Hematopoietic multipotent progenitor cell (in vitro differentiated cells): ENCODE data around the gene KCNK17. TPM values are rescaled to one million over a fixed set of nuclear protein-coding genes. Genes with fewer than 3 reads are reported as not detected.

Source experiments
- DNase-seq, 3 donors: peaks; one replicate each; pipeline ENCODE4 v3.0.0-alpha.2; 2011 to 2015; ENCODE audit warnings: low read depth in 2 of 3, low spot score in 2 of 3
- total RNA-seq: library from RNA; depleted of rRNA; stranded (reverse); fragments of >200 nt; gene quantifications from one replicate; pipeline ENCODE4 v1.2.3, GENCODE V29; 2012

KCNK17 gene
- total RNA-seq, 1 donor: 18.0 TPM

DNA sequence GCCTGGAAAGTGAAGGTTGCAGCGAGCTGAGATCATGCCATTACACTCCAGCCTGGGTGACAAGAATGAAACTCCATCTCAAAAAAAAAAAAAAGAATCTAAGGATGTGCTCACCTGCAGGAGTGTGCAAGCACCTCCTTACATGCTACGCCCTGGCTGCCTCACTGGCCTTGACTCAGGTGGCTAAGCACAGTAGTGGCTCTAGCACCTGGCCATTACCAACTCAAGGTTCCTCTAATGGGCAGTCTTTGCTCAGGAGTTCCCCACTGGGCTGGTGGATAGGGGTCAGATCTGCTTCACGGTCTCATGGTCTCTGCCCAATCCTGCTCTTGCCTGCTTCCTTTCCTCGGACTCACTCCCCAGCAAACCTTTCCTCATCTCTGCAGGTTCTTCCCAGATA is 39.7 kb downstream of the KCNK17 start:
- DNase-seq: no peak

GRCh38 chr6:39273406-39273821 is 40.8 kb downstream of the KCNK17 start:
- no peak for DNase-seq

DNA sequence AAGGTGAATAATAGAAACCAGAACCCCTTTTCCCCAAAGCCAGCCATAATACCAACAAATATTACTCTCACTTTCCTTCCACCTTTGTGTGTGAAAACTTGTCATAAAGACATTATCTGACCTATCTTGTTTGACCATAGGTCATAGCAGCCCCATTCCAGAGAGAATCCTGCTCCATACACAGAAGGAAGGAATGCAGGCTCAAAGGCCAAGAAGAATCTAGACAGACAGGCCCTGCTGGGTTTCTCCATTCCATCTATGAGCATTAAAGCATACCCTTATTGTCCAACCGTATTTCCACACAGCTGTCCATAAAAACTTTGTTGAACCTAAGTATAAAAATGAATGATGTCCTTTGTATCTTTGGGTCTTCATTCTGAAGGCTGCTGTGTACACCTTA is 44.3 kb downstream of the KCNK17 start:
- DNase-seq: no peak

- no peak for DNase-seq
Observed at GRCh38 chr6:39268721-39269120, 45.5 kb downstream of the KCNK17 start.

DNA sequence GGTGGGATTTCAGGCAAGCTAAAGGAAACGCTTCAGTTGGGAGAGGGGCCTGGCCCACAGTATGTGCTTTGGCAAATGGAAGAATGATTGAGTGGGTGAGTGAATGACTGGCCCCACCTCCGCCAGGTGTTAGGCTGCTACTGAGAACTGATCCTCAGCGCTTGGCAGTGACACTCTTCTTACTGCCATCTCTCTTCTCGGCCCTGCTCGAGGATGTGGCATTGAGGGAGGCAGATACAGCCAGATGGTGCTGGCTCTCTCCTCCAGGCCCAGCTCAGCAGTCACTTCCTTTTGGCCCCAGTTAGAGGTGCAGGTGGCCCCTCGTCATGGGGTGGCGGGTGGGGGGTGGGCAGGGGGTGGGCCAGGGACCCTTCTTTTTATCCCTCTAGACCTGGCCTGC is 46.0 kb downstream of the KCNK17 start:
- DNase-seq: no peak

- no peak for DNase-seq
Observed at GRCh38 chr6:39266782-39267355, 47.4 kb downstream of the KCNK17 start.

GRCh38 chr6:39266375-39266774 is 47.8 kb downstream of the KCNK17 start:
- no peak for DNase-seq

DNA sequence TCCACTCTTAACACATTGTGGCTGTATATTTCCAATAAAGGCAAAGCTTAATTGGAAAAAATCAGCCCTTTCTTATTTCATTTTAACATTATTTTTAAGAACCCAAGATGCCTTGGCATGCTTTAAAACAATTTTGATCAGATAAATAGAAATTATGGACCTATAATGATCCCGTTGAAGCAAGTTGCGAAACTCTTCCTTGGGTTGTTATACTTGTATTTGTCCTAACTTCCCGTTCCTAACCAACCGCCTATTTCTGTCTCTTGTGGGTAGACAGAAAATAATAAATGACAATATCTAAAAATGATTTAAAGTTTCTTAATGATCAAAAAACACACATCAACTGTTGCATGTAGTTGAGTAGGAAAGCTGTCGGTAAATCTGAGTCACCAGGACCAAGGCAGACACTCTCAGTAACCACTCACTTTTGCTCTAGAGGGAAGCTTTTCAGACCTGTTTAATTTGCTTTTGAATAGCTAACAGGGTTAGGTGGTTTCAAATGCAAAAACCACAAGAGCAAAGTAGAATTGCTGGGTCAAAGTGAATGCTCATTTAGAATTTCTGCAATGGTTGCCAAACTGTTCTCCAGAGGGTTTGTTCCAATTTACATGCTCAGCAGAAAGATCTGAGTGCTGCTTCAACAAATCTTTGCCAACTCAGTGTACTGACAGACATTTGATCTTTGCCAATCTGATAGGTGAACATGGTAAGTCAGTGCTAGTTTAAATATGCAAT is 50.7 kb downstream of the KCNK17 start:
- peak in 2 of 3 donors; percentile 48 to 62 for DNase-seq

DNA sequence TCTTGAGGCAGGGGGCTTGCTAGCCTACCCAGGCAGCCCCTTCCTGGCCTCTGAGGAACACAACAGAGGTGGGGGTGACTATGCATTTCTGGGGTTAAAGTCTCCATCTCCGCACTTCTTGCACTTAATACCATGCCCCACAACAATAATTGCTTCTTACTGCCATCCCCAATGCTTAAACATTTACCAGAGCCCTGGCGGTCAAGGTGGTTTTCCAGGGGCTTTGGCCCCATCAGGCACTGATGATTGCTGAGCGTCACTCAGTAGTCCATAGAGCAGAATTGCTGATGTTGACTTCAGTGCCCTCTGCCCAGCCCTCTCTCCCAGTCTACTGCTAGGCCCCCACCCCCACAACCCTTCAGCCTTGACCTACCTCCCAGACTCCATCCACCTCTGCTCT is 52.5 kb downstream of the KCNK17 start:
- DNase-seq: no peak

GRCh38 chr6:39260953-39261352 is 53.3 kb downstream of the KCNK17 start:
- no peak for DNase-seq

GRCh38 chr6:39260456-39260855 is 53.8 kb downstream of the KCNK17 start:
- no peak for DNase-seq

DNA sequence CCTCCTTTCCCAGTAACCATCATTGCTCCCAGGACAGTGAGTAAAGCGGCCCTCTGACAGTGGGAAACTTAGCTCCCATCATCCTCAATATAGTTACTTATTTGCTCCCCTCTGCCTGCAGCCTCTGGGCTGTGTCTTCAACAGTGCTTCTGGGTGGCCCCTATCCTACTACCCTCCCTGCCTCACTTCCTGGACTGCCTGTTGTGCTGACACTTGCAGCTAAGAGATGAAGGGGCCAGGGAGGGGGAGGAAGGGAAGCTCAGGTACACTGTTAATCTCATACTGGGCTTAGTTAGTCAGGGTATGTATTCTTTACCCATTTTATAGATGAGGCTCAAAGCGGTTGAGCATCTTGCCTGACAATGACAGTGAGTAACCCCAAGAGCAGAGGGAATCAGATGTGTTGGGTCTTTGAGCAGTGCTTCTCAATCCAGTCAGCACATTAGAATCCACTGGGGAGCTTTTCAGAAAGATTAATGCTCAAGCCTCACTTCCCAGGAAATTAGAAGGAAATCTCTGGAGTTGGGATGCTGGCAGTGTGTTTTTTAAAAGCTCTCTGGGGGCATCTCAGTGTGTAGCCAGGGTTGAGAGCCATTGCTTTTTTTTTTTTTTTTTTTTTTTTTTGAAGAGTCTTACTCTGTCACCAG is 57.8 kb downstream of the KCNK17 start:
- DNase-seq: no peak

DNA sequence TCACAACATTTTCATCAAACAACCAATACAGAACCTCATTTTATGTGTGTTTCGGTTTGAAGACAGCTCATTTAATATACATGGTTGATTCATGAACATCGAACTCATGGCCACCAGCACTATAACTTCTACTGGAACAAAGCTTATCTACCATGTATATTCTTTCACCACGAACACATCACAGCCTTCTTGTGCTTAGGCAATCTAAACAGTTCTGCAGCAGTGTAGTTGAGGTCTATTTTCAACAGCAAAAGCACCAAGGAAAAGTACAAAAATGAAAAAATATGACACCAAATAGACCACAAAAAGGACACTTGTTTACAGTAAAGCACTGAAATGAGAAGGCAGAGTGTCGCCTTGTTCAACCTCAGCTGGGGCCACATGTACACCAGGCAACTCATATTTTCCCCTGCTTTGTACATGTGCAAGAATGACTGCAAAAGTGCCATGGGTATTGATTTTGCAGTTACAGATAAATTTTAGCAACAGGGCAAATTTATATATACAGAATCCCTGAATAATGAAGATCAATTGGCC is 59.2 kb downstream of the KCNK17 start:
- no peak for DNase-seq

DNA sequence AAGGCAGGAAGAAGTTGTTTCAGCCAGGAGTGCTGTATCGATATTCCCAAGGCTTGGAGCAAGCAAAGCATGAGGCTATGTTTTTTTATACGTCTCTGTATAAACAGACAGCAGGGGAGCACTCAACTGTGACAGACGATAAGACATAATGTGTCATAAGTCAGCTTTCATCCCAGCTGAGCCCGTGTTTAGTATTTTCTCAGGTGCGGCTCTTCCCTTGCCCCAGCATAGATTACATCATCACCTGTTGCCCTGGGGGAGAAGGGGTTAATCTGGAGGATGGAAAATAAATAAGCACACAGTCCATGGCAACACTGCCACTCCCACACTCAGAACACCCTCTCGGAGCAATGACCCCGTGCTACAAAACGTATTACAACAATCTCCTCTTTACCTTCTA is 62.8 kb downstream of the KCNK17 start:
- no peak for DNase-seq

- no peak for DNase-seq
Observed at GRCh38 chr6:39250507-39250906, 63.7 kb downstream of the KCNK17 start.

GRCh38 chr6:39249278-39249677 is 64.9 kb downstream of the KCNK17 start:
- no peak for DNase-seq

Other genes starting within 250 kb of the KCNK17 start
- 10.8 TPM for gene SAYSD1, start 199.2 kb downstream of the KCNK17 start, total RNA-seq
- gene KCNK5, start 84.9 kb downstream of the KCNK17 start, total RNA-seq: 18.6 TPM
- gene KCNK16, start 8.3 kb upstream of the KCNK17 start, total RNA-seq: not detected